GM03348 (cell line): ENCODE data around the gene NCCRP1.

ENCODE experiments used
- DNase-seq: peaks from one replicate; pipeline ENCODE4 v3.0.0; 2012; ENCODE audit warnings: low spot score

Gene NCCRP1

DNA sequence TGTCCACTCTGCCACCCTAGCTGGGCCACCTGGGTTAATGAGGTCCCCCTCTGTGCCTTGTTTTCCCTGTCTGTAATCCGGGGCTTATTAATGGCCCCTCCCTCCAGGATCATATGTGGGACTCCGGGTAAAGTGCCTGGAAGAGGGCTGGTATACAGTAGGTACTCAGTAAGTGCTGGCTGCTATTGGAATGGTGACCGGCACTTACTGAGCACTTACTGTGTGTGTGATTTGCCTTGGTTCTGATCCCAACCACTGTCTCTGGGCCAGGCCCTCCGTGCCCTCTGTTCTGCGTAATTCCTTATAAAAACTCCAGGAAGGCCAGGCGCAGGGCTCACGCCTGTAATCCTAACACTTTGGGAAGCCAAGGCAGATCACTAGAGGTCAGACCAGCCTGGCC lies 30.9 kb upstream of the NCCRP1 start:
- no peak for DNase-seq

DNA sequence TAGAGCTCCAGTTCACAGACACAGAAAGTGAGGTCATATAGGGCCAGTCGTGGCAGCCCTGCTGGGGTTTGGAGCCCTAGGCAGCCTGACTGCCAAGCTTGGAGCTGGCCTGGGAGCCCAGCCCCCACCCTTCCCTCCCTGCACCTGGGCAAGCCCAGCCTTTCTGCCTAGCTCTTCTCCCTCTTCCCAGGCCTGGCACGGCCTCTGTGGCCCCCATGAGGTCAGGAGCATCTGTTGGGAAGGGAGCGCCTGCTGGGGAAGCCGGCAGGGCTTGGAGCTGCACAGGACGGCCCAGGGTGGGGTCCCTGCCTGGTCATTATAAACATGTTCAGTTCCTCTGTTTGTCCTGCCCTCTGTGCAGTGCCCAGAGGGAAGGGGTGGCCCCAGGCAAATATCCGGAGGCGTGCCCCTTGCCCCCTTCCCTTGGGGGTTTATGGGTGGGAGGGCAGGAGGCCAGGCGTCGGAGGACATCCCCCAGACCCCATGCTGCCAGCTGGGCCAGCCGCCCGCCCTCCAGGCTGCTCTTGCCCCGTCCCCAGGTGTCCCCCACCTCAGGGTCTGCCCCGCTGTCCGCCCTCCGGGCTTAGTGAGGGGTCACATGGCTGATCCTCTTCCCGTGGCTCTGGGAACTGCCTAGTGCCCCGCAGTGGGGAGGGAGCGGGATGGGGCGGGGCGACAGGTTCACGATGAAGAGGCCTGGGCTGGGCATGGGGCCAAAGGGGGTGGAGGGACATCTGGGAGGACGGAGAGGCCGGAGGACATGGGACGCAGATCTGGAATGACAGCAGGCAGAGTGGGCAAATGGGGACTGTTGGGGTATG lies 30.0 kb upstream of the NCCRP1 start:
- DNase-seq, result no peak

DNA sequence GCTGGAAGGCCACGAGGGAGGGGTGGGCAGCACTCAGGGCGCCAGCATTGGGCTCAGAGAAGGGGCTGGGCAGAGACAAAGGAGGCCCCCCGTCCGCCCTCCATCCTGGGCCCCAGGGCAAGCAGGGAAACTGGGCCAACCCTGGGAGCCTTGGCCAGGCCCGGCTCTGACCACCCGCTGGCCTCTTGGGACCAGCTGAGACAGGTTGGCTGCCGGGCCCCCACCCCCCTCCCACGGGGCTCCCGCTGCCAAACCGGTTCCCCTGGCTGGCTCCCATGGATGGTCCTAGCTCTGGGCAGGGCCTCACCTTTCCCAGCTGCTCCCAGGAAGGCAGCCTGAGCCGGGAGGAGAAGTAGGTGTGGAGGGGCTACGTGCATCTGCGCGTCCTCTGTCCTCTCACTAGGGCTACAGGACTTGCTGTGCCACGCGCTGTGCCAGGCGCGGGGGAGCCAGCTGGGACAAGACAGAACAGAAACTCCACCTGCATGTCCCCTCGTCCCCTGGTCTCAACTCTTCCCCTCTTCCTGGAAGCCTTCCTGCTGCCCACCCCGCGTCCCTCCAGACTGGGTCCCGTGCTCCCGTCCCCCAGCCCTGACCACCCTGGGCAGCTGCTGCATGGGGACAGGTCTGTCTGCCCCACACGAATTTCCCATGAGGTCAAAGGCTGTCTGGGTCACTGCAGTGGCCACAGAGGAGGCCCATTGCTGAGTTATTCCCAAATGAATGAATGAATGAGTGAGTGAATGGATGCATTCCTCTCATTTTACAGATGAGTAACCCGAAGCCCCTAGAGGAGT lies 29.1 kb upstream of the NCCRP1 start:
- DNase-seq, result no peak

- DNase-seq, result no peak
Observed at GRCh38 chr19:39168258-39169142, 28.3 kb upstream of the NCCRP1 start.

- no peak for DNase-seq
Observed at GRCh38 chr19:39169143-39169810, 27.5 kb upstream of the NCCRP1 start.

GRCh38 chr19:39170386-39171231 lies 26.2 kb upstream of the NCCRP1 start:
- no peak for DNase-seq

- DNase-seq, result no peak
Observed at GRCh38 chr19:39171479-39172465, 25.0 kb upstream of the NCCRP1 start.

GRCh38 chr19:39172700-39173501 lies 23.9 kb upstream of the NCCRP1 start:
- DNase-seq, result no peak

DNA sequence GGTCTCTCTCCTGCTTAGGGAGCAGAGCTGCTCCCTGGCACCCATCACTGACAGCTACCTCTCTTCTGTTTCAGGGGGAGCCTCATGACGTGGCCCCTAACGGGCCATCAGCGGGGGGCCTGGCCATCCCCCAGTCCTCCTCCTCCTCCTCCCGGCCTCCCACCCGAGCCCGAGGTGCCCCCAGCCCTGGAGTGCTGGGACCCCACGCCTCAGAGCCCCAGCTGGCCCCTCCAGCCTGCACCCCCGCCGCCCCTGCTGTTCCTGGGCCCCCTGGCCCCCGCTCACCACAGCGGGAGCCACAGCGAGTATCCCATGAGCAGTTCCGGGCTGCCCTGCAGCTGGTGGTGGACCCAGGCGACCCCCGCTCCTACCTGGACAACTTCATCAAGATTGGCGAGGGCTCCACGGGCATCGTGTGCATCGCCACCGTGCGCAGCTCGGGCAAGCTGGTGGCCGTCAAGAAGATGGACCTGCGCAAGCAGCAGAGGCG lies 23.2 kb upstream of the NCCRP1 start:
- no peak for DNase-seq

GRCh38 chr19:39174142-39174541 lies 22.6 kb upstream of the NCCRP1 start:
- DNase-seq, result no peak

DNA sequence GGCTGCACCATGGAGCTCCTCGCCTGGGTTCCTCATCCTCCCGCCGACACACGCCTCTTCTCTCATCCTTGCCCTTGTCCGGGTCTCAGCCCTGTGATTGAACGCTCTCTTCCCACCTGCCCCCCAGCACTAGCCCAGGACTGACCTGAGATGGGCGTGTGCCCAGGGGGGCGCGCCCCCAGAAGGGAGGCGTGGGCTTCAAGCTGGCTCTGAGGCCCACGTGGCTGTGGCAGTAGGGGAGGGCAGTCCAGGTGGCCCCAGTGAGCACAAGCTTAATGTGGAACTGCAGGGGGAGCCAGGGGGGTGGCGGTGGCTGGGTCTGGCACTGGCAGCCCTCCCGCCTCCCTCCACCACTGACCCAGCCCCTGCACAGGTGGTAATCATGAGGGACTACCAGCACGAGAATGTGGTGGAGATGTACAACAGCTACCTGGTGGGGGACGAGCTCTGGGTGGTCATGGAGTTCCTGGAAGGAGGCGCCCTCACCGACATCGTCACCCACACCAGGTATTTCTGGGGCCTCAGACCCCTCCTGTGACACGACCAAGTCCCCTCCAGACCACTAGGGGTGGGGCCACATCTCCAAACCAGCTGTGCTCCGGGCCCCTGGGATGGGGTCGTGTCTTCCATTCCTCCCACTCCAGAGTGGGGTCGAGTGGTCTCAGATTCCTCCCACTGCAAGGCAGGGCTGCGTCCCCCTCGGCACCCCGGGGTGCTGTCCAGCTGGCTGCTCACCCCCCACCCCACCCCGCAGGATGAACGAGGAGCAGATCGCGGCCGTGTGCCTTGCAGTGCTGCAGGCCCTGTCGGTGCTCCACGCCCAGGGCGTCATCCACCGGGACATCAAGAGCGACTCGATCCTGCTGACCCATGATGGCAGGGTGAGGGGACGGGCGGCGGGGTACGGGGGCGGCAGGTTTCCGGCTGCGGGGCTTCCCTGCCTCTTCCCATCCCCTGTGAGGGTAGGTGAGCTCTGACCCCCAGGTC lies 21.9 kb upstream of the NCCRP1 start:
- DNase-seq, result no peak

DNA sequence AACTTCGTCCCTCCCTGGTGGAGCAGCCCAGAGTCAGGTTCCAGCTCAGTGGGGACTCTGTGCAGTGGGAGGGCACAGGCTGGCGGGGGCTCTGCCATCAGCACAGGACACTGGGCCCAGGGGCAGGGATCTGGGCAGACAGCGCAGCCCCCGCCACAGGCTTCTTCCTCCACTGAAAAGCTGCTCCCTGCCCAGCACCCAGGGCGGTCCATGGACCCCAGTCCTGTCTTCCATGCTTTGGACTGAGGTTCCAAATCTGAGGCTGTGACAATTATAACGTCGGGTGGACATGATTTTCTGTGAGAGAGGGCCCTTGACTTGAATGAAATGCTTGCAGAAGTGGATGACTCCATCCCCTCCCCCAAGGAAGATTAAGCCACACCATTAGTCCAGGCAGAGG lies 21.2 kb upstream of the NCCRP1 start:
- no peak for DNase-seq

- no peak for DNase-seq
Observed at GRCh38 chr19:39177110-39177699, 19.6 kb upstream of the NCCRP1 start.

GRCh38 chr19:39177736-39178135 lies 19.0 kb upstream of the NCCRP1 start:
- DNase-seq, result no peak

DNA sequence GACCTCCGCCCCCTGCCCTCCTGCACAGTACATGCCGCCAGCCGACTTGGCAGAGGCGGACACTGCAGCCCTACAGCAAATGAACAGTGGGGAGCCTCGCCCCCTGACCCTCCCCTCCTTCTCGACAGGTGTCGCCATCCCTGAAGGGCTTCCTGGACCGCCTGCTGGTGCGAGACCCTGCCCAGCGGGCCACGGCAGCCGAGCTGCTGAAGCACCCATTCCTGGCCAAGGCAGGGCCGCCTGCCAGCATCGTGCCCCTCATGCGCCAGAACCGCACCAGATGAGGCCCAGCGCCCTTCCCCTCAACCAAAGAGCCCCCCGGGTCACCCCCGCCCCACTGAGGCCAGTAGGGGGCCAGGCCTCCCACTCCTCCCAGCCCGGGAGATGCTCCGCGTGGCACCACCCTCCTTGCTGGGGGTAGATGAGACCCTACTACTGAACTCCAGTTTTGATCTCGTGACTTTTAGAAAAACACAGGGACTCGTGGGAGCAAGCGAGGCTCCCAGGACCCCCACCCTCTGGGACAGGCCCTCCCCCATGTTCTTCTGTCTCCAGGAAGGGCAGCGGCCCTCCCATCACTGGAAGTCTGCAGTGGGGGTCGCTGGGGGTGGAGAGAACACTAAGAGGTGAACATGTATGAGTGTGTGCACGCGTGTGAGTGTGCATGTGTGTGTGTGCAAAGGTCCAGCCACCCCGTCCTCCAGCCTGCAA lies 18.3 kb upstream of the NCCRP1 start:
- no peak for DNase-seq

GRCh38 chr19:39179754-39180153 lies 17.0 kb upstream of the NCCRP1 start:
- no peak for DNase-seq
